Measurements from ENCODE around the gene PPFIBP1.
"Not testable (repeated sequence)": the region's sequence is repeated elsewhere in the genome, so short reads cannot be mapped to it uniquely, and the experiment has no call there.

The PPFIBP1 gene

DNA sequence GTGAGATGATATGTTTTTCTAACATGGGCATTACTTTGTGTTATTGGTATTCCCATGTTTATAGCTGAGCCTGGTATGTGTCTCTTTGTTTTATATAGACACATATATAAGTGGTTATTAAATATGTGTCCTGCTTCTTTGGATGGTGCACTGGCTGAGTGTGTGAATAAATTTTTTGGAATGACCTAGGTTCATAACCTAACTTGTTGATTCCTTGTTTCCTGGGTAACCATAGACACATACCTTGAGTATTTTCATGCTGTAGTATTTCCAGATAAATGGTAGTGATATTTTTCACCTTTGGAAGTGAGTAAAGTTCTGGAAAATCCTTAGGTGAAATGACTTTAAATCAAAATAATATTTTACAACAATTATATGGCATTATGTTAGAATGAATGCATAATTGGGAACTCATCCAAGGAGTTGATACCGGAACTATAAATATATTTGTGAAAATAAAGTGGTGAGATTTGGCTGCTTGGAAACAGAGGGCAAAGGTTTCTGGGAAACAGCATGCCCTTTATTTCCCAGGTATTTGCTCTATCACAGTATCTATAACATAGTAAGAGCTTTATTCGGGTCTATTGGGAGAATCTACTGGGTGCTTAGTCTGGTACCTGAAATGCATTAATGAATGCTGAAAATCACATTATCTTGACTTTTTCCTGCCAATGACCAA lies 107.9 kb downstream of the PPFIBP1 start:
- DNase-seq, result no peak

- no peak for DNase-seq
Measured at GRCh38 chr12:27635349-27635972, 111.5 kb downstream of the PPFIBP1 start.

- not testable (repeated sequence) for DNase-seq
Measured at GRCh38 chr12:27636569-27636968, 112.6 kb downstream of the PPFIBP1 start.

- no peak for DNase-seq
Measured at GRCh38 chr12:27637524-27637923, 113.5 kb downstream of the PPFIBP1 start.

DNA sequence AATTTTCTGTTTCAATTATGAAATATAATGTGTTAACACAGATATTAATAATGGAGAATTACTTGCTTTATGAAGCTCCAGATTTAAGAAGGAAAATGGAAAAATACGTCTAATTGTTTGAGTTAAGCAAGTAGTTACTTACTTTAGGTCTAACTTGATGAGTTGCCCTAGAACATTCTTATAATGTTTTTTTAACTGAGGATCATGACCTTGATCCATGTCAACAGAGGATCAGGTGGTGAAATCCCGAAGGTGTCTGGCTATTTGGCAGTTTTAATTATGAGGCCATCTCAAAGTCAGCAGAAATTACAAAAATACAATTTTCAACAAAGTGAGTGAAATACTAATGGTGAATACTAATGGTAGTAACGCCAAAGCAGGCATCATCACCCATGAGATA lies 115.3 kb downstream of the PPFIBP1 start:
- DNase-seq, result no peak

- DNase-seq, result not testable (repeated sequence)
Measured at GRCh38 chr12:27640566-27641200, 116.7 kb downstream of the PPFIBP1 start.

DNA sequence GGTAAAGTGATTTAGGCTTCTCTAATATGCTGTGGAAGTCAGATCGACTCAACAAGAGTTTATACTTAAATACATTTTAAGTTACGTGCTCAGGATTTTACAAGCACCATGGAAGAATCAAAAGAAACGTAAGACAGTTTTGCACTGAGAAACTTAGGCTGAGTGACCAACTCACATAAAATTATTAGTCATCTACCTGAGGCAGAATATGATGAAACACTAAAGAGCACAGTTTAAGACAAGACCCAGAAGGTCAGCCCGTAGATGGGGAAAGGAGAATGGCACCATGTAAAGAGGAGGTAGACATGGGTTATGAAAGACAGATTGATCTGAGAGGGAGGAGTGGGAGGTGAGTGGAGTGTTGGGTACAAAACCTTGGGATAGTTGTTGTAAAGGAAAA lies 118.4 kb downstream of the PPFIBP1 start:
- DNase-seq, result not testable (repeated sequence)

DNA sequence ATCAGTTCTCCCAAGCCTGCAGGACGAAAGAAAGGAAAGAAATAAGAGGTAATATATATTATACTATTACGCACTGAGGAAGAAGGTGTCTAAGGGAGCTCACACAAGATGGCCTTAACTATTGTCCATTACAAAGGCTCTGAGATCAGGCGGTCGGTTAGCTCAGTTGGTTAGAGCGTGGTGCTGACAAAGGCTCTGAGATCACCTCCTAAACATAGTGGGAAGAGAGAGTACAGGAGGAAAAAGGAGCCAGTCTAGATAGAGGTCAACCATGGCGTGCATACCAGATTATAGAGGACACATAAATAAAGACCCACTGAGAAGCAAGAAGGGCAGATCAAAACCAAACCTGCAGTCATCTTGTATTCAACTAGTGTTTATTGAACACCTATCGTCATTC lies 118.9 kb downstream of the PPFIBP1 start:
- not testable (repeated sequence) for DNase-seq

DNA sequence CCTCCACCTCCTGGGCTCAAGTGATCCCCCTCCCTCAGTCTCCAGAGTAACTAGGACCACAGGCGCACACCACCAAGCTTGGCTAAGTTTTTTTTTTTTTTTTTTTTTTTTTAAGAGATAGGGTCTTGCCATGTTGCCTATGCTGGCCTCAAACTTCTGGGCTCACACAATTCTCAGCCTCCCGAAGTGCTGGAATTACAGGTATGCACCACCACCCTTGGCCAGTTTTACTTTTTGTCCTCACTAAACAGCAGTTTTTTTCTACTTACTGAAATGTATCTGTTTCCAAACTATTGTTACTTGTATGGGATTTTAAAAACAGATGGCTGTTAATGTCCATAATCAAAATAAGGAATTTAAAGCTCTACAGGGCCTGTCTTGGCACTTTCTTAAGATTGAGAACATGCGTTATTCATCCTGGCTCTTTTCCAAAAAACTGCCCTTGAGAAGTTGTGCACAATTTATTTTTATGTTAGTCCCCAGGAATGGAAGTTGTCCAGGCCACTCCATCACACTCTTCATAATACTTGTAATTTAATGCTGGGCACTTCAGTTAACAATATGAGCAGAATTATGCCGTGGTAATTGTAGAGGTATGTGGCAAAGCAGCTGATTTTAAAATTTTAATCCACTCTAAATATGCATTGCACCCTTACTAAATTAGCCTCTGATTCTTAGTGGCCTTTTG lies 120.3 kb downstream of the PPFIBP1 start:
- no peak for DNase-seq

GRCh38 chr12:27645671-27646070 lies 121.7 kb downstream of the PPFIBP1 start:
- no peak for DNase-seq

GRCh38 chr12:27646149-27646548 lies 122.1 kb downstream of the PPFIBP1 start:
- DNase-seq, result no peak

DNA sequence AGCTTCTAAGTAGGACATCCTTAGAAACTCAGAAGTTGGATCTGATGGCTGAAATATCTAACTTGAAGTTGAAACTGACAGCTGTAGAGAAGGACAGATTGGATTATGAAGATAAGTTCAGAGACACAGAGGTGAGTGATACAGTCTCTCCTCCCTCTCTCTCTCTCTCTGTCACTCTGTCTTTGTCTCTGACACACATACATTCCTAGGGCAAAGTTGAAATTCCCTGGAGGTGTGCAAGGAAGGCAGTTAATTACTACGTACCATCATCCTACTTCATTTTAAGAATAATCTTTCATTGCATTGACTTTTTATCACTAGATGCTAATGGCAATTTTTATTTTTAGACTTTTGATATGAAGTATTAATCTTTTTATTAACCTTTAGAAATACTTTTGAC lies 126.0 kb downstream of the PPFIBP1 start:
- no peak for DNase-seq

DNA sequence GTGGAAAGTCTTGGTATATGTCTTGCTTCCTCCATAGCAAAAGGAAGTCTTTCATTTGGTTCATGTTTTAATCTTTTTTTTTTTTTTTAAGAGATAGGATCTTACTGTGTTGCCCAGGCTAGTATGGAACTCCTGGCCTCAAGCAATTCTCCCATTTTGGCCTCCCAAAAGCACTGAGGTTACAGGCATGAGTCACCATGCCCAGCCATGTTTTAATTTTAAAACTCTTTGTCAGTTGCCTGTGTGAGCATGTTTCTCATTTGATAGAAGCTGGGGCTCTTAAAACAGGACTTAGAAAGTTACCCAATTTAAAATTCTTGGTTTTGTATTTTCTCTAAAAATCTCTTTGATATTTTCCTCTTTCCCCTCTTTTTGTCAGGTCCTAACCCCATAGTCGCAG lies 127.2 kb downstream of the PPFIBP1 start:
- no peak for DNase-seq

- peak; percentile 16 to 47 for DNase-seq
Measured at GRCh38 chr12:27652174-27652763, 128.3 kb downstream of the PPFIBP1 start.

DNA sequence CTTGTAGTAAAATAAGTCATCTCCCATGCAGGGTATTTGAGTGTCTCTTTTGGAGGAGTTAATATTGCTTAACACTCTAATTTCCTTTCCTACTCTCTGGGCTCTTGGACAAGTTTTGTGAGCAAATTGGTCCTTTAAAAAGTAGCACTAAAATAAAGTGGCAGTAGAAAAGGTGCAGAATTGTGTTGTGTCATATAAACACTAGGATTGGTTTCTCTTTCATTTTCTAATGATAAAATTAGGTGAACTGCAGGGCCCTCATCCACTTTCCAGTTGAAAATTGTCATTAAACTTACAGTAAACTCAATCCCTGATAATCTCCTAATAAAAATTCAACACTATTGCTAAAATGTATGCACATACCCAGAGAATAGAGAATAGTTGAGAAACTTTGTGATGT lies 129.7 kb downstream of the PPFIBP1 start:
- DNase-seq, result no peak

DNA sequence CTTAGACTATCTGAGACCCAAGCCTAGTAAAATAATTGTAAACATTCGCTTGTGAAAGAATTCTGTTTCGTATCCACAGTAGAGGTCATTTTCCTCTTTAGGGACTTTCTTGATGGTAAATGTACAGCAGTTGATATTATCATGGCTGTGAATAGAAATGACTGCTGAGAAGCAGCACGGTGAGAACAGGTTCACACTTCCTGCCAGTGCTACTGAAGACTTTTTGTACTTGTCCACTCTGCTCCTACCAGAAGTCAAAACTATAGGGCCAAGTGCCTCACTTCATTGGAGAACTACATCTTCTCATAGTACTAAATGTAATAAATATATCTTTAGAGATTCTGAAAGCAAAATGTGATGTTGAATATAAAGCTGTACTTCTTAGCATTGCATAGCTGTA lies 131.5 kb downstream of the PPFIBP1 start:
- DNase-seq, result not testable (repeated sequence)

- DNase-seq, result no peak
Measured at GRCh38 chr12:27657296-27657695, 133.3 kb downstream of the PPFIBP1 start.

DNA sequence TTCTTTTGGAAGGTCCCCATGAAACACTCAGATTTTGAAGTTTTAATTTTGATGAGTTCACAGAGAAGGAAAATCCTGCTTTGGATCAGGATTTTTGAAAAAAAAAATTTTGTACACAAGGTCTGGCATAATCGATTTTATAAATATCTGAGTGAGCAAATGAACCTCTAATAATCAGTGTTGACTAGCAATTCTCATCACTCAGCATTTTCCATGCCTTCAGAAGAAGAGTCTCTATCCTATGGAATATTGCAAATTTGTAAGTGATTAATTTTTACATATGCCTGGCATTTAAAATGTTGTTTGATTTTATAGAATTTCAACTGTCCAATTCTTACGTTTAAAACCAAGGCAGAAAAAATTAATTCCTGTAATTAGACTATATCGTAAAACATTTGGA lies 141.7 kb downstream of the PPFIBP1 start:
- no peak for DNase-seq

DNA sequence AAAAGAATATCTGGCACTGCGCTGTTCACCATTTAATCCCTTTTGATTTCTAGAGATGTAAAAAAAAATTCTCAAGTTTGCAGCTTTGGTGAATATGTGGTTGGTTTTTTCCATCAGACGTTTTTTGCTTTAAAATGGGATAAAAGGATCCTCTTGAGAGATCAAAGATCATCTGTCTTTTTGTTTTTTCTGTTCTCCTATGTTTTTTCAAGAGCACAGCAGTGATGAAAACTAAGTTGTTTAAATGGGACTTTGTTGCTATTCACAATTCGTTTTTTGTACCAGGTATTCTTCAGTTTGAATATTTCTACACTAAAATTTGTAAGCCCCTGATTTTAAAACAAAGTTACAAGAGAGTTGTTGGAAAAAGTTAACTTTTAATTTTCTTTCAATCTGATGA lies 142.5 kb downstream of the PPFIBP1 start:
- DNase-seq, result no peak

- no peak for DNase-seq
Measured at GRCh38 chr12:27667540-27667939, 143.5 kb downstream of the PPFIBP1 start.

DNA sequence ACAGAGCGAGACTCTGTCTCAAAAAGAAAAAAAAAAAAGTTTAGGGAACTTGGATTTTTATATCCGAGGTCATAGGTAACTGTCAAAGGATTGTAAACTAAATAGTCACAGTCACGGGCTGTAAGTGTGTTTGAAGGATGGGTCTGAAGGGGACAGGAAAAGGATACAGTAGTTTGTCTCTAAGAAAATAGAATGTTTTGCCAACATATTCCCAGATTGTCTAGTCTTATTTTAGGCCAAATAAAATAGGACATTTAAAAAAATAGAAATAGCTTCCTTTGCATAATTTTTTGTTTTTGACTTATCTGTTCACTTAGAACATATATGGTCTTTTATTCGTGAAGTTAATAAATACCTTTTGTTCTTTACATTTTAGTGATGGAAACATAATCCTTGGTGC lies 148.0 kb downstream of the PPFIBP1 start:
- DNase-seq, result no peak

GRCh38 chr12:27672643-27673042 lies 148.6 kb downstream of the PPFIBP1 start:
- no peak for DNase-seq

- DNase-seq, result no peak
Measured at GRCh38 chr12:27673101-27673718, 149.2 kb downstream of the PPFIBP1 start.

All from CD4-positive, alpha-beta T cell treated with Interleukin-4 for 1 hour (primary cell).